CD14-positive monocyte (primary cell): ENCODE results near the gene SHANK3. TPM values are rescaled to one million over a fixed set of nuclear protein-coding genes. Genes with fewer than 3 reads are reported as not detected.

Source experiments
- DNase-seq, 3 donors: peaks; one replicate each; pipeline ENCODE4 v3.0.0-alpha.2; 2011 to 2022
- H2AFZ ChIP-seq: 2 replicates; pipeline ENCODE4 v1.6.0; 2012; ENCODE audit warnings: mild to moderate bottlenecking, low read depth, low read length, inconsistent platforms; ENCODE audit not compliant: insufficient read depth, poor library complexity, severe bottlenecking
- H3K27ac ChIP-seq, 2 donors: 1 replicate in 1 of 2; 2 replicates in 1 of 2; pipeline ENCODE4 v1.5.1; 2012 to 2013; ENCODE audit warnings: low read length in 2 of 2, control low read depth in 1 of 2, inconsistent platforms in 1 of 2, low read depth in 1 of 2, mild to moderate bottlenecking in 1 of 2
- H3K27me3 ChIP-seq, 2 donors: one replicate each; pipeline versions ENCODE4 v1.6.0 to v1.6.1; 2011 to 2013; ENCODE audit warnings: low read length in 2 of 2; ENCODE audit not compliant: control insufficient read depth in 2 of 2, insufficient read depth in 2 of 2
- H3K36me3 ChIP-seq, 2 donors: replicated peaks in 1 of 2; 1 replicate in 1 of 2; 2 replicates in 1 of 2; pipeline versions ENCODE4 v1.5.1 to v1.6.1; 2012 to 2013; ENCODE audit warnings: low read length in 2 of 2, control low read depth in 1 of 2, inconsistent platforms in 1 of 2, mild to moderate bottlenecking in 1 of 2; ENCODE audit not compliant: insufficient read depth in 2 of 2, control insufficient read depth in 1 of 2
- H3K4me1 ChIP-seq, 2 donors: 1 replicate in 1 of 2; 2 replicates in 1 of 2; pipeline versions ENCODE4 v1.5.1 to v1.6.1; 2012 to 2013; ENCODE audit warnings: low read length in 2 of 2, control low read depth in 1 of 2, inconsistent platforms in 1 of 2, mild to moderate bottlenecking in 1 of 2, moderate library complexity in 1 of 2; ENCODE audit not compliant: insufficient read depth in 2 of 2, control insufficient read depth in 1 of 2
- H3K4me2 ChIP-seq: replicated peaks from 2 replicates; pipeline ENCODE3; 2012; ENCODE audit warnings: low read length, moderate library complexity, mild to moderate bottlenecking; ENCODE audit not compliant: poor library complexity, severe bottlenecking; ENCODE audit errors: extremely low read depth
- H3K4me3 ChIP-seq, 3 experiments: fragments of 200-600 bp in 1 of 3; sonication (generic) in 1 of 3; replicated peaks in 1 of 3; 1 replicate in 2 of 3; 2 replicates in 1 of 3; pipeline ENCODE4 v1.5.1; 2011 to 2013; ENCODE audit warnings: low read length in 3 of 3, mild to moderate bottlenecking in 3 of 3, control low read depth in 2 of 3, low read depth in 2 of 3, inconsistent platforms in 1 of 3, moderate library complexity in 1 of 3
- H3K79me2 ChIP-seq: 2 replicates; pipeline ENCODE4 v1.6.0; 2012; ENCODE audit warnings: mild to moderate bottlenecking, control low read depth, inconsistent platforms, low read length, moderate library complexity; ENCODE audit not compliant: insufficient read depth
- H3K9ac ChIP-seq: 2 replicates; pipeline ENCODE4 v1.6.0; 2017; ENCODE audit warnings: low read length, mild to moderate bottlenecking; ENCODE audit not compliant: insufficient read depth, poor library complexity, severe bottlenecking
- H3K9me3 ChIP-seq, 2 donors: replicated peaks in 1 of 2; 1 replicate in 1 of 2; 2 replicates in 1 of 2; pipeline versions ENCODE4 v1.5.1 to v1.6.1; 2012 to 2013; ENCODE audit warnings: low read length in 2 of 2, control low read depth in 1 of 2; ENCODE audit not compliant: control insufficient read depth in 1 of 2, insufficient read depth in 1 of 2
- H4K20me1 ChIP-seq: 2 replicates; pipeline ENCODE4 v1.6.0; 2012; ENCODE audit warnings: mild to moderate bottlenecking, low read length, control low read depth, moderate library complexity; ENCODE audit not compliant: insufficient read depth
- H3K27ac Mint-ChIP-seq, 7 donors: one replicate each; pipeline ENCODE4 v1.8.0; 2020; ENCODE audit warnings: mild to moderate bottlenecking in 7 of 7, mixed read lengths in 7 of 7, moderate library complexity in 6 of 7, inconsistent platforms in 2 of 7
- H3K27me3 Mint-ChIP-seq, 3 donors: one replicate each; pipeline ENCODE4 v1.8.0; 2021 to 2022; ENCODE audit warnings: low read depth in 3 of 3, mild to moderate bottlenecking in 3 of 3, mixed read lengths in 3 of 3, moderate library complexity in 3 of 3, inconsistent platforms in 1 of 3
- H3K36me3 Mint-ChIP-seq, 2 donors: one replicate each; pipeline ENCODE4 v1.8.0; 2020; ENCODE audit warnings: mixed read lengths in 2 of 2, inconsistent platforms in 1 of 2, mild to moderate bottlenecking in 1 of 2
- H3K4me1 Mint-ChIP-seq: one replicate; pipeline ENCODE4 v1.8.0; 2020; ENCODE audit warnings: mild to moderate bottlenecking, mixed read lengths
- H3K4me3 Mint-ChIP-seq, 2 donors: one replicate each; pipeline ENCODE4 v1.8.0; 2020; ENCODE audit warnings: mild to moderate bottlenecking in 2 of 2, mixed read lengths in 2 of 2, moderate library complexity in 1 of 2
- H3K9me3 Mint-ChIP-seq, 7 donors: one replicate each; pipeline ENCODE4 v1.8.0; 2020 to 2022; ENCODE audit warnings: mixed read lengths in 7 of 7, mild to moderate bottlenecking in 6 of 7, moderate library complexity in 6 of 7, inconsistent platforms in 2 of 7
- CTCF ChIP-seq: fragments of 200-600 bp; IDR thresholded peaks from one replicate; pipeline ENCODE4 v1.8.0; 2022; ENCODE audit warnings: antibody characterized with exemption, mild to moderate bottlenecking
- WGBS: methylation state at CpG from one replicate; pipeline ENCODE4 v1.1.5; 2013; ENCODE audit warnings: missing lambda C conversion rate; ENCODE audit not compliant: insufficient coverage; 5-methylcytosine and 5-hydroxymethylcytosine counted together
- intact Hi-C, 2 donors: fragments of 100-400 bp; cut with micrococcal nuclease; formaldehyde crosslinking; loops; one replicate each; pipeline versions ENCODE4 v1.15.0 to v1.15.1; 2023
- polyA plus RNA-seq, 3 donors: library from polyadenylated mRNA; depleted of rRNA in 1 of 3; unstranded in 2 of 3; stranded (reverse) in 1 of 3; fragments of 300-500 nt in 2 of 3; fragments of >200 nt in 1 of 3; fragmentation: Illumina TruSeq in 2 of 3; gene quantifications; 1 replicate in 2 of 3; 2 replicates in 1 of 3; pipeline ENCODE4 v1.2.3, GENCODE V29; 2012 to 2021

Gene SHANK3
- polyA plus RNA-seq, 3 donors, result not detected

GRCh38 chr22:50626314-50626849 is 46.2 kb upstream of the SHANK3 start:
- H3K36me3 ChIP-seq, result peaks cover 9 to 14% of the 10 kb centered on the region in 2 donors
- no peak overlapping the region for H3K4me3 Mint-ChIP-seq
- intact Hi-C loops, result loop anchor here (5.0 kb wide), 2 partner anchors 44 to 119 kb away; partner anchors contain the start of genes CHKB (in 1 of the 2), LMF2 (in 1 of the 2) and NCAPH2 (in 1 of the 2)
- H3K4me1 Mint-ChIP-seq, result peaks cover 38% of the 10 kb centered on the region
- H3K27ac Mint-ChIP-seq, result peak overlapping the region in 2 of 7 donors; percentile 46 to 74
- H3K36me3 Mint-ChIP-seq, result peaks cover 14 to 25% of the 10 kb centered on the region in 2 donors
- no peak for DNase-seq
- peaks cover 1 to 5% (median 3%) of the 10 kb centered on the region in 3 donors for H3K27me3 Mint-ChIP-seq
- H3K4me3 ChIP-seq, result no peak overlapping the region
- H3K79me2 ChIP-seq, result peaks cover 10% of the 10 kb centered on the region
- H3K4me1 ChIP-seq, result peaks cover 37 to 44% of the 10 kb centered on the region in 2 donors
- H3K27ac ChIP-seq, result no peak overlapping the region
- no peaks in the 10 kb centered on the region for H3K27me3 ChIP-seq
- H3K9me3 Mint-ChIP-seq, result no peaks in the 10 kb centered on the region
- no peak overlapping the region for H3K9ac ChIP-seq
- WGBS, result 92% methylated on average over 9 of the region's 12 CpGs
- no peaks in the 10 kb centered on the region for H3K9me3 ChIP-seq
- TF ChIP-seq CTCF, result no peak
- H3K4me2 ChIP-seq, result no peak overlapping the region
- no peak overlapping the region for H2AFZ ChIP-seq
- peaks cover 12% of the 10 kb centered on the region for H4K20me1 ChIP-seq

- H3K4me3 Mint-ChIP-seq, result peak overlapping the region; percentile 82 to 83
- DNase-seq, result no peak
- TF ChIP-seq CTCF, result no peak
Observed at GRCh38 chr22:50626850-50627641, 45.6 kb upstream of the SHANK3 start.

More at GRCh38 chr22:50626850-50627641, 45.6 kb upstream of the SHANK3 start:
- Histone ChIP-seq H3K27ac (peak overlapping the region; percentile 45 to 74), H3K4me3 (peak overlapping the region; percentile 89 to 96 (median 96)), H3K4me1 (peaks cover 31 to 37% of the 10 kb centered on the region in 2 donors), H3K27me3 (no peaks in the 10 kb centered on the region), H3K79me2 (peaks cover 10% of the 10 kb centered on the region), H2AFZ (peak overlapping the region; percentile 84), H4K20me1 (peaks cover 8% of the 10 kb centered on the region), H3K9me3 (no peaks in the 10 kb centered on the region), H3K4me2 (peak overlapping the region; percentile 87), H3K9ac (peak overlapping the region; percentile 79), H3K36me3 (peaks cover 9 to 14% of the 10 kb centered on the region in 2 donors)
- no peaks in the 10 kb centered on the region for H3K9me3 Mint-ChIP-seq
- intact Hi-C loops, result loop anchor here (5.0 kb wide), 2 partner anchors 45 to 120 kb away; partner anchors contain the start of genes CHKB (in 1 of the 2), LMF2 (in 1 of the 2) and NCAPH2 (in 1 of the 2)
- 91% methylated on average over 37 of the region's 42 CpGs for WGBS
- H3K36me3 Mint-ChIP-seq, result peaks cover 14 to 25% of the 10 kb centered on the region in 2 donors
- peak overlapping the region in 6 of 7 donors; percentile 26 to 83 (median 53) for H3K27ac Mint-ChIP-seq
- peaks cover 0 to 4% (median 3%) of the 10 kb centered on the region in 3 donors for H3K27me3 Mint-ChIP-seq
- H3K4me1 Mint-ChIP-seq, result peaks cover 31% of the 10 kb centered on the region
